H1 (cell line): ENCODE data around the gene CHRDL2. TPM values are rescaled to one million over a fixed set of nuclear protein-coding genes. Genes with fewer than 3 reads are reported as not detected.

Experiments used
- CTCF ChIA-PET: fragments of 300-600 bp; sonication (Branson Sonifier 250); formaldehyde crosslinking; loops from one replicate; lab custom pipeline; 2021; ENCODE audit not compliant: partially characterized antibody; lab: Charles Lee
- POLR2A ChIA-PET: fragments of 300-600 bp; sonication (Branson Sonifier 250); formaldehyde crosslinking; loops from one replicate; lab custom pipeline; 2021; ENCODE audit warnings: inconsistent platforms; ENCODE audit not compliant: partially characterized antibody; lab: Charles Lee
- DNase-seq, 2 experiments: peaks; one replicate each; pipeline versions ENCODE4 v3.0.0 to v3.0.0-alpha.2; 2010 to 2022; ENCODE audit warnings: low spot score in 2 of 2, low read depth in 1 of 2, mixed read lengths in 1 of 2
- FAIRE-seq: peaks from 2 replicates; lab custom pipeline; 2011; peaks lifted over from hg19 to GRCh38; lab: Jason Lieb, UNC
- H2AFZ ChIP-seq: 2 replicates; pipeline ENCODE4 v1.8.1; 2012; ENCODE audit warnings: low read length, inconsistent platforms
- H2AK5ac ChIP-seq: 2 replicates; pipeline ENCODE4 v1.6.1; 2013; ENCODE audit warnings: low read depth, low read length
- H2BK120ac ChIP-seq: replicated peaks from 2 replicates; pipeline ENCODE3; 2013; ENCODE audit warnings: low read depth, low read length, inconsistent platforms
- H2BK12ac ChIP-seq: 2 replicates; pipeline ENCODE4 v1.6.1; 2013; ENCODE audit warnings: low read depth, low read length
- H2BK15ac ChIP-seq: 2 replicates; pipeline ENCODE4 v1.6.1; 2013; ENCODE audit warnings: low read length
- H2BK20ac ChIP-seq: 2 replicates; pipeline ENCODE4 v1.6.1; 2013; ENCODE audit warnings: low read length
- H2BK5ac ChIP-seq: 2 replicates; pipeline ENCODE4 v1.6.1; 2013; ENCODE audit warnings: low read depth, low read length
- H3K14ac ChIP-seq: 2 replicates; pipeline ENCODE4 v1.6.1; 2013; ENCODE audit warnings: inconsistent platforms; ENCODE audit not compliant: insufficient read length
- H3K18ac ChIP-seq: 2 replicates; pipeline ENCODE4 v1.6.1; 2013; ENCODE audit warnings: low read length; ENCODE audit errors: extremely low read depth
- H3K23ac ChIP-seq: 2 replicates; pipeline ENCODE4 v1.6.1; 2013; ENCODE audit warnings: inconsistent platforms; ENCODE audit not compliant: insufficient read length
- H3K23me2 ChIP-seq: 2 replicates; pipeline ENCODE4 v1.6.1; 2013; ENCODE audit warnings: low read depth, low read length
- H3K27ac ChIP-seq: 2 replicates; pipeline ENCODE4 v1.6.1; 2011; ENCODE audit warnings: low read depth, low read length, inconsistent platforms
- H3K27me3 ChIP-seq, 4 experiments: replicated peaks in 1 of 4; 1 replicate in 1 of 4; 2 replicates in 3 of 4; pipeline versions ENCODE4 v1.6.1 to v1.8.1; 2011 to 2013; ENCODE audit warnings: low read length in 3 of 4, mild to moderate bottlenecking in 3 of 4, inconsistent platforms in 2 of 4, mixed read lengths in 2 of 4, moderate library complexity in 1 of 4; ENCODE audit not compliant: control insufficient read depth in 3 of 4, insufficient read depth in 3 of 4; ENCODE audit errors: extremely low read depth in 1 of 4
- H3K36me3 ChIP-seq, 4 experiments: 2 replicates each; pipeline versions ENCODE4 v1.6.1 to v1.8.1; 2011 to 2013; ENCODE audit warnings: mild to moderate bottlenecking in 4 of 4, low read length in 3 of 4, moderate library complexity in 2 of 4, control low read depth in 1 of 4, inconsistent platforms in 1 of 4; ENCODE audit not compliant: insufficient read depth in 4 of 4, control insufficient read depth in 2 of 4
- H3K4ac ChIP-seq: replicated peaks from 2 replicates; pipeline ENCODE3; 2013; ENCODE audit warnings: low read length, low read depth, mixed read lengths, inconsistent platforms; ENCODE audit not compliant: insufficient read length
- H3K4me1 ChIP-seq, 4 experiments: replicated peaks in 1 of 4; 1 replicate in 1 of 4; 2 replicates in 3 of 4; pipeline versions ENCODE4 v1.6.1 to v1.8.1; 2011 to 2013; ENCODE audit warnings: low read length in 3 of 4, inconsistent platforms in 2 of 4, mixed read lengths in 1 of 4; ENCODE audit not compliant: insufficient read depth in 4 of 4, control insufficient read depth in 3 of 4
- H3K4me2 ChIP-seq, 2 experiments: 2 replicates each; pipeline versions ENCODE4 v1.6.1 to v1.8.1; 2011 to 2013; ENCODE audit warnings: low read depth in 2 of 2, low read length in 2 of 2, control low read depth in 1 of 2, inconsistent platforms in 1 of 2, mild to moderate bottlenecking in 1 of 2; ENCODE audit not compliant: insufficient read depth in 1 of 2
- H3K4me3 ChIP-seq, 4 experiments: fragments of 200-600, 300-600 bp in 1 of 4; sonication (generic), shearing (Covaris generic), sonication (Bioruptor Twin) in 1 of 4; 2 replicates each; pipeline versions ENCODE4 v1.5.1 to v1.8.1; 2011 to 2016; ENCODE audit warnings: low read length in 4 of 4, low read depth in 3 of 4, control low read depth in 2 of 4, inconsistent platforms in 2 of 4, mild to moderate bottlenecking in 2 of 4, mixed read lengths in 1 of 4, moderate library complexity in 1 of 4; ENCODE audit not compliant: insufficient read depth in 2 of 4; ENCODE audit errors: extremely low read depth in 1 of 4
- H3K56ac ChIP-seq: replicated peaks from 2 replicates; pipeline ENCODE3; 2013; ENCODE audit warnings: low read depth, mild to moderate bottlenecking, mixed read lengths, low read length, inconsistent platforms; ENCODE audit not compliant: insufficient read length
- H3K79me1 ChIP-seq: 2 replicates; pipeline ENCODE4 v1.6.1; 2013; ENCODE audit warnings: low read depth, low read length, control low read depth
- H3K79me2 ChIP-seq, 2 experiments: 2 replicates each; pipeline versions ENCODE4 v1.6.1 to v1.8.1; 2012 to 2013; ENCODE audit warnings: low read length in 2 of 2, mild to moderate bottlenecking in 2 of 2, inconsistent platforms in 1 of 2; ENCODE audit not compliant: insufficient read depth in 2 of 2, control insufficient read depth in 1 of 2
- H3K9ac ChIP-seq, 4 experiments: replicated peaks in 1 of 4; 1 replicate in 1 of 4; 2 replicates in 3 of 4; pipeline versions ENCODE4 v1.6.1 to v1.8.1; 2011 to 2013; ENCODE audit warnings: low read depth in 3 of 4, low read length in 3 of 4, control low read depth in 2 of 4, mild to moderate bottlenecking in 2 of 4, moderate library complexity in 2 of 4, inconsistent platforms in 1 of 4; ENCODE audit errors: extremely low read depth in 1 of 4
- H3K9me3 ChIP-seq, 2 experiments: 2 replicates each; pipeline versions ENCODE4 v1.6.1 to v1.8.1; 2012 to 2013; ENCODE audit warnings: mild to moderate bottlenecking in 2 of 2, moderate library complexity in 2 of 2, control low read depth in 1 of 2, inconsistent platforms in 1 of 2, low read depth in 1 of 2, low read length in 1 of 2, mixed read lengths in 1 of 2; ENCODE audit not compliant: insufficient read depth in 2 of 2
- H4K20me1 ChIP-seq, 2 experiments: replicated peaks in 1 of 2; 2 replicates each; pipeline versions ENCODE3 to v1.8.1; 2011 to 2013; ENCODE audit warnings: inconsistent platforms in 2 of 2, low read length in 2 of 2, mild to moderate bottlenecking in 1 of 2; ENCODE audit not compliant: insufficient read depth in 2 of 2, control insufficient read depth in 1 of 2
- H4K5ac ChIP-seq: 2 replicates; pipeline ENCODE4 v1.6.1; 2013; ENCODE audit warnings: low read length, low read depth, mixed read lengths, inconsistent platforms; ENCODE audit not compliant: insufficient read length
- H4K8ac ChIP-seq: 2 replicates; pipeline ENCODE4 v1.8.0; 2013; ENCODE audit warnings: mild to moderate bottlenecking, moderate library complexity, low read length, inconsistent platforms; ENCODE audit not compliant: insufficient read depth; ENCODE audit errors: extremely low read depth
- H4K91ac ChIP-seq: replicated peaks from 2 replicates; pipeline ENCODE3; 2013; ENCODE audit warnings: low read length, mixed read lengths, inconsistent platforms; ENCODE audit not compliant: insufficient read length
- CEBPB ChIP-seq: IDR thresholded peaks from 2 replicates; pipeline ENCODE4 v1.6.1; 2012; ENCODE audit warnings: low read depth, low read length
- EP300 ChIP-seq, 2 experiments: IDR thresholded peaks; 1 replicate in 1 of 2; 2 replicates in 1 of 2; pipeline ENCODE4 v1.6.1; 2011 to 2012; ENCODE audit warnings: low read depth in 2 of 2, low read length in 2 of 2, mild to moderate bottlenecking in 2 of 2, borderline replicate concordance in 1 of 2, inconsistent platforms in 1 of 2, moderate library complexity in 1 of 2
- EZH2 ChIP-seq: fragments of 200-600 bp; sonication (generic); IDR thresholded peaks from 2 replicates; pipeline ENCODE4 v1.7.1; 2012; ENCODE audit warnings: low read depth, mild to moderate bottlenecking, moderate library complexity, low read length, inconsistent platforms; ENCODE audit not compliant: severe bottlenecking
- GABPA ChIP-seq: IDR thresholded peaks from 2 replicates; pipeline ENCODE4 v1.6.1; 2011; ENCODE audit warnings: mild to moderate bottlenecking, low read length, moderate library complexity, borderline replicate concordance; ENCODE audit not compliant: insufficient read depth
- JUND ChIP-seq: IDR thresholded peaks from 2 replicates; pipeline ENCODE4 v1.6.1; 2011; ENCODE audit warnings: mild to moderate bottlenecking, improper control_type of control experiment, low read length
- NRF1 ChIP-seq: IDR thresholded peaks from 2 replicates; pipeline ENCODE4 v1.6.1; 2011; ENCODE audit warnings: mild to moderate bottlenecking, low read depth, low read length, improper control_type of control experiment
- PHF8 ChIP-seq: fragments of 200-600 bp; sonication (generic); conservative IDR thresholded peaks from 2 replicates; pipeline ENCODE4 v1.7.1; 2012; ENCODE audit warnings: low read depth, mild to moderate bottlenecking, inconsistent platforms, low read length, moderate library complexity
- WGBS, 2 experiments: shearing (Covaris generic) in 1 of 2; methylation state at CpG; one replicate each; pipeline versions ENCODE4 v1.1.6 to v1.1.7; 2013 to 2015; ENCODE audit warnings: low lambda C conversion rate in 2 of 2, mixed read lengths in 2 of 2, inconsistent platforms in 1 of 2, low coverage in 1 of 2, missing lambda C conversion rate in 1 of 2; ENCODE audit not compliant: insufficient replicate concordance in 2 of 2, insufficient coverage in 1 of 2, insufficient read length in 1 of 2; ENCODE audit errors: extremely low coverage in 1 of 2, missing lambda C conversion rate in 1 of 2; 5-methylcytosine and 5-hydroxymethylcytosine counted together
- polyA plus RNA-seq, 7 experiments: library from polyadenylated mRNA; depleted of rRNA in 3 of 7; stranded (reverse) in 5 of 7; unstranded in 2 of 7; fragments of >200 nt in 5 of 7; fragments of 200-250 nt in 2 of 7; gene quantifications; 1 replicate in 5 of 7; 2 replicates in 1 of 7; 4 replicates in 1 of 7; pipeline versions ENCODE4 v1.2.1 to v1.2.3, GENCODE V29; 2011 to 2013; ENCODE audit warnings: missing spikeins in 2 of 7, mixed read lengths in 2 of 7
- total RNA-seq: library from RNA; stranded (reverse); fragmentation: NEBNext Ultra II Directional; extraction: Animal tissue kit (Norgen Biotek cat#: 25700); gene quantifications from 2 replicates; pipeline ENCODE4 v1.2.1, GENCODE V29; 2021
- TF ChIP-seq, protein P1 (sequence below): IDR thresholded peaks from 2 replicates; pipeline ENCODE4 v1.6.1; 2011; ENCODE audit warnings: low read length, improper control_type of control experiment

The CHRDL2 gene
- total and polyA plus RNA-seq, 2 of the 8 experiments (the other 6 are each of a cell fraction or from before 2014, with no cell fraction given) = 0.26 to 0.48 TPM

DNA sequence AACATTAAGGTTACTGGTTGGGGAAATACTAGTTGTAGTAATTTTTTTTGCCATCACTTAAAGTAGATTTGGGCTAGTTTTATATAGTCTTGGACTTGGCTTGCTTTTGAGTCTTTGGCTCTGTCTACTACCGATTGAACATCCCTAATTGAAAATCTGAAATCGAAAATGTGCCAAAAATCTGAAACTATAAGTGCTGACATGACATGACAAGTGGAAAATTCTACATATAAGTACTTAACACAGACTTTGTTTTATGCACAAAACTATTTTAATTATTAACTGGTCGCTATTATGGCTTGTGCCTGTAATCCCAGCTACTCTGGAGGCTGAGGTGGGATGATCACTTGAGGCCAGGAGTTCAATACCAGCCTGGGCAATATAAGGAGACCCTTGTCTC is 39.9 kb upstream of the CHRDL2 start:
- Histone ChIP-seq H3K4me2 (no peak overlapping the region), H2AK5ac (no peak overlapping the region), H4K8ac (no peak overlapping the region), H3K27ac (no peak overlapping the region), H3K4ac (no peak overlapping the region), H3K9me3 (no peaks in the 10 kb centered on the region), H3K36me3 (no peaks in the 10 kb centered on the region), H2AFZ (no peak overlapping the region), H3K79me2 (peaks cover 0 to 27% of the 10 kb centered on the region in 2 experiments; a peak in 2 of 4 replicates), H3K79me1 (no peaks in the 10 kb centered on the region; the same call in 1 of the 2 replicates), H3K56ac (no peak overlapping the region), H3K18ac (no peak overlapping the region), H3K4me3 (no peak overlapping the region), H2BK5ac (no peak overlapping the region), H4K5ac (no peak overlapping the region), H2BK15ac (no peak overlapping the region), H3K27me3 (no peaks in the 10 kb centered on the region), H4K91ac (no peak overlapping the region), H3K23me2 (no peaks in the 10 kb centered on the region), H3K23ac (no peak overlapping the region), H2BK120ac (no peak overlapping the region), H3K4me1 (no peaks in the 10 kb centered on the region; a peak in 1 of 7 replicates), H2BK12ac (no peak overlapping the region), H2BK20ac (no peak overlapping the region), H3K14ac (no peak overlapping the region), H4K20me1 (peaks cover 0 to 3% of the 10 kb centered on the region in 2 experiments), H3K9ac (no peak overlapping the region)
- no peak for TF ChIP-seq EZH2
- TF ChIP-seq JUND = no peak
- TF ChIP-seq PHF8 = no peak
- TF ChIP-seq, protein P1, sequence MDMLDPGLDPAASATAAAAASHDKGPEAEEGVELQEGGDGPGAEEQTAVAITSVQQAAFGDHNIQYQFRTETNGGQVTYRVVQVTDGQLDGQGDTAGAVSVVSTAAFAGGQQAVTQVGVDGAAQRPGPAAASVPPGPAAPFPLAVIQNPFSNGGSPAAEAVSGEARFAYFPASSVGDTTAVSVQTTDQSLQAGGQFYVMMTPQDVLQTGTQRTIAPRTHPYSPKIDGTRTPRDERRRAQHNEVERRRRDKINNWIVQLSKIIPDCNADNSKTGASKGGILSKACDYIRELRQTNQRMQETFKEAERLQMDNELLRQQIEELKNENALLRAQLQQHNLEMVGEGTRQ = no peak
- TF ChIP-seq NRF1 = no peak
- no peak for TF ChIP-seq CEBPB
- TF ChIP-seq EP300 (IDR thresholded peaks at IDR 0.05; ENCODE audit: borderline replicate concordance in 1 of 2, low read depth in 2 of 2, low read length in 2 of 2) = no peak
- no peak for TF ChIP-seq GABPA
- FAIRE-seq = no peak
- WGBS, 2 experiments = 90% methylated on average over 3 of the region's 3 CpGs; no CpG with 5 or more reads in 1 of the 2 experiments
- no peak for DNase-seq
- POLR2A ChIA-PET = no interaction called here
- CTCF ChIA-PET = no interaction called here
